CD4-positive, alpha-beta T cell treated with Interleukin-4 for 1 hour (primary cell): Measurements from ENCODE around the gene CALHM4.
"Not testable (repeated sequence)": the region's sequence is repeated elsewhere in the genome, so short reads cannot be mapped to it uniquely, and the experiment has no call there.

Experiments
- DNase-seq, 2 donors: peaks; one replicate each; pipeline ENCODE4 v3.0.0-alpha.2; 2020 to 2022

Gene CALHM4

DNA sequence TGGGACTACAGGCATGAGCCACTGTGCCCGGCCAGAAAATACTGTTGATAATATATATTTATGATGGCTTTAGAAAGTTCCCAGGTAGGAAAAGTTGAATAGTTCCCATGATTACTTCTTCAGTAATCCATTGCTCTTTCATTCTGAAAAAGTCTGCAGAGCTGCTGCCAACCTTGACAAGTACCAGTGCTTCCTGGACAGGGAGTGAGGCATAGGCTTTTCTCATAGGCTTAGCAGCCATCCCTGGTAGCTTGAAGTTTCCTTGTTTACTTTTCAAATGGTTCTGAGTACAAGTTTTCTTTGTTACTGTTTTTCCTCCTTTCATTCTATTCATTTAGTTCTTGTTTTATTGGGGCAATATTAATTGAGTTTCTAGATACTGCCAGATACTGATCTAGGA lies 25.6 kb downstream of the CALHM4 start:
- no peak for DNase-seq

DNA sequence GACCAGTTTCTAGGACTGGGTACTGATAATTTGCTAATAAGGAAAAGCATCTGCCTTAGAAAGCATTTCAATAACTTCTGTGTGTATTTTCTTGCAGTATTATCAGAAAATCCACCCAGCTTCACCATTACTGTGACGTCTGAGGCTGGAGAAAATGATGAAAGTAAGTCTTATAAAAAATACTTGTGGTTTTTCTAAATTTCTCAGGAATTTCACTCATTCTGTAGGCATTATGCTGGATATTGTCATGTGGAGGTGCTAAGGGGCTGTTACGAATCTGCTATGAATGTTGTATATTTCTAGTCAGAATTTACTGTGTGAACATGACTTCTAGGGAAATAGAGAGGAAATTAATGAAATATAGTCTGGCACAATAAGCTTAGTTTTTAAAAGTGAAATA lies 26.6 kb downstream of the CALHM4 start:
- DNase-seq, result no peak

GRCh38 chr6:116586276-116586675 lies 32.7 kb downstream of the CALHM4 start:
- DNase-seq, result no peak

DNA sequence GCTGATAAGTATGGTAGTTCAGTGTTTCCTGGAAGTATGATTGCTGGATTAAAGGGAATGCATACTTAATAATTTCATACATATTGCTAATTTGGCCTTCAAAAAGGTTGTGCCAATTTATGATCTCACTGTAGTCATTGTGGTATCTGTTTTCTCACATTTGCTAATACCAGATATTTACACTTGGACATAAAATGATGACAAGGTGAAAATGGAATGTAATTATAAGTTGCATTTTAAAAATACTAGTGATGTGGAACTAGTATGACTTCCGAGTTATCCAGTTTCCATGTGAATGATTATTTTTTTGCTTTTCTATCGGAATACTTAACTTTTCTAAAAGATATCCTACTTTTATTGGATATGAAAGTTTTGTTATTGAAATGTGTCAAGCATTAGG lies 33.2 kb downstream of the CALHM4 start:
- no peak for DNase-seq

DNA sequence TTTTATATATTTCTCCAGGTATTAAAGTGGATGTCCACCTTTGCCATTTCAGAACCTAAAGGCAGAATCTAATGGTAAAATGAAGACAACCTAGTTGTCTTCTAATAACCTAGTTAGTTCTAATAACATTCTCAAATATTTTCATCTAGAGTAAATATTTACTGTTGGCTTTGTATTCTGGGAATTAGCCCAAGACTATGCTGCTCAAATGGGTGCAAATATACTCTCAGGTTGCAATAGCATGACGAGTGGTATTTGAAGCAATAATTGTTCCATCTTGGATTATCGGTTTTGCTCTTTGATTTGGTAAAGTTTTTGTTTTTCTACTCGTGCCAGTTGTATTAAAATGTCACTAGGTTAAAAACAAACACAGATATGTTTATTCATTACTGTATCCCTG lies 41.7 kb downstream of the CALHM4 start:
- DNase-seq, result no peak

DNA sequence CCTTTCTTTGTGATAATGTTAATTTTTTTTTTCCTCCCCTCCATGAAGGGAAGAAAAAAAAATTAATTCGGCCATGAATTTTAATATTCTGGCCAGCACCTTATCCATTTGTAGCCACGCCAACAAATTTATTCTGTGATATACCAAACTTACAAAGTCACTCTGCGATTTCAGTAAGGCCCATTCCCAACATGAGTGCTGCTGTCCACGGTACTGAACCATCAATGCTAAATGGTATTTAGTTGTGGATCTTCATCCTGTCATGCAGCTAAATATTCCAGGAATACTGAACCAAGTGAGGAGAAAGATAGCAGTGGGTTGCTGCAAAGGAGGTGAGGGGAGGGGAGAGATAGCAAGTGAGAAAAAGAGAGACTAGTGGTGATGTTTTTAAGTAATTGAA lies 43.3 kb downstream of the CALHM4 start:
- DNase-seq, result no peak

GRCh38 chr6:116603916-116604315 lies 50.4 kb downstream of the CALHM4 start:
- not testable (repeated sequence) for DNase-seq

- not testable (repeated sequence) for DNase-seq
These were observed 51.3 kb downstream of the CALHM4 start for GRCh38 chr6:116604868-116605267.

DNA sequence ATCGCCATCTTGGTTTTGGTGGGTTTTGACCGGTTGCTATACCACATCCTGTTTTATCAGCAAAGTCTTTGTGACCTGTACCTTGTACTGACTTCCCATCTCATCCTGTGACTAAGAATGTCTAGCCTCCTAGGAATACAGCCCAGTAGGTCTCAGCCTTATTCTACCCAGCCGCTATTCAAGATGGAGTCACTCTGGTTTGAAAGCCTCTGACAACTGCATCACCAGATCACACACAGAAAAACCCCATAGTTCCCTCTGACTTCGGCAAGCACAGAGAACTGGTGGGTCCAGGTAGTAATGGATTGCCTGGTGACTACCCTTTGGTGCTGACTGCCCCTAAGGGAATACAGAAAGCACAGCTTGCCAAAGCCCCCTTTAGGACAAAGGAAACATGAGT lies 52.4 kb downstream of the CALHM4 start:
- DNase-seq, result no peak
